WTC11 (cell line): ENCODE data around the gene PRDM15. TPM values are rescaled to one million over a fixed set of nuclear protein-coding genes. Genes with fewer than 3 reads are reported as not detected.

Experiments
- ATAC-seq: fragments of 200-7000 bp; cut with Tn5 transposase; 2 replicates; pipeline ENCODE4 v1.10.0; 2021; ENCODE audit warnings: mild to moderate bottlenecking, moderate library complexity
- CTCF ChIA-PET: fragments of 300-600 bp; sonication (Branson Sonifier 250); formaldehyde crosslinking; loops from one replicate; lab custom pipeline; 2021; ENCODE audit warnings: antibody characterized with exemption; lab: Charles Lee
- POLR2A ChIA-PET: fragments of 350-600 bp; sonication (Branson Sonifier 250); formaldehyde crosslinking; loops from one replicate; lab custom pipeline; 2021; ENCODE audit warnings: antibody characterized with exemption; lab: Charles Lee
- DNase-seq: peaks from one replicate; pipeline ENCODE4 v3.0.0; 2021; ENCODE audit warnings: low spot score
- H3K27ac Mint-ChIP-seq: 2 replicates; pipeline ENCODE4 v1.8.0; 2021; ENCODE audit warnings: mixed read lengths
- H3K27me3 Mint-ChIP-seq: 2 replicates; pipeline ENCODE4 v1.8.0; 2021; ENCODE audit warnings: low read depth, mild to moderate bottlenecking, moderate library complexity, mixed read lengths
- H3K36me3 Mint-ChIP-seq: 2 replicates; pipeline ENCODE4 v1.8.0; 2021; ENCODE audit warnings: mixed read lengths
- H3K4me1 Mint-ChIP-seq: 2 replicates; pipeline ENCODE4 v1.8.0; 2022; ENCODE audit warnings: mixed read lengths
- H3K4me3 Mint-ChIP-seq: 2 replicates; pipeline ENCODE4 v1.8.0; 2021; ENCODE audit warnings: mild to moderate bottlenecking, moderate library complexity, mixed read lengths
- H3K9me3 Mint-ChIP-seq: 2 replicates; pipeline ENCODE4 v1.8.0; 2021; ENCODE audit warnings: mixed read lengths
- AFF4 ChIP-seq: sonication (generic); formaldehyde crosslinking; IDR thresholded peaks from 2 replicates; pipeline ENCODE4 v1.8.1; 2023; ENCODE audit warnings: mild to moderate bottlenecking, missing genetic modification reagents, borderline replicate concordance
- ATF1 ChIP-seq: sonication (generic); formaldehyde crosslinking; IDR thresholded peaks from 2 replicates; pipeline ENCODE4 v1.8.1; 2023; ENCODE audit warnings: mild to moderate bottlenecking, moderate library complexity, missing genetic modification reagents
- EMX1 ChIP-seq: fragments of 250-450 bp; sonication (Bioruptor Pico); IDR thresholded peaks from 2 replicates; pipeline ENCODE4 v1.8.0; 2021; ENCODE audit warnings: mild to moderate bottlenecking
- ERG ChIP-seq: fragments of 250-450 bp; sonication (Bioruptor Pico); IDR thresholded peaks from 2 replicates; pipeline ENCODE4 v1.8.0; 2021; ENCODE audit warnings: mild to moderate bottlenecking
- ESRRA ChIP-seq: sonication (generic); formaldehyde crosslinking; IDR thresholded peaks from 2 replicates; pipeline ENCODE4 v1.8.1; 2022; ENCODE audit warnings: mild to moderate bottlenecking, missing genetic modification reagents, borderline replicate concordance
- FOXJ3 ChIP-seq: sonication (generic); formaldehyde crosslinking; IDR thresholded peaks from 2 replicates; pipeline ENCODE4 v1.9.0; 2021; ENCODE audit warnings: missing genetic modification reagents, mild to moderate bottlenecking, borderline replicate concordance
- FOXP1 ChIP-seq: sonication (generic); formaldehyde crosslinking; IDR thresholded peaks from 2 replicates; pipeline ENCODE4 v1.8.0; 2022; ENCODE audit warnings: missing genetic modification reagents, mild to moderate bottlenecking, moderate library complexity, borderline replicate concordance
- HMGXB4 ChIP-seq: sonication (generic); formaldehyde crosslinking; IDR thresholded peaks from 2 replicates; pipeline ENCODE4 v1.8.1; 2023; ENCODE audit warnings: mild to moderate bottlenecking, moderate library complexity, missing genetic modification reagents
- JUN ChIP-seq: sonication (generic); formaldehyde crosslinking; IDR thresholded peaks from 2 replicates; pipeline ENCODE4 v1.8.0; 2023; ENCODE audit warnings: mild to moderate bottlenecking, missing genetic modification reagents
- KAT7 ChIP-seq: sonication (generic); formaldehyde crosslinking; IDR thresholded peaks from 2 replicates; pipeline ENCODE4 v1.8.1; 2023; ENCODE audit warnings: missing genetic modification reagents, mild to moderate bottlenecking, borderline replicate concordance
- MXD4 ChIP-seq: fragments of 250-450 bp; sonication (Bioruptor Pico); IDR thresholded peaks from 2 replicates; pipeline ENCODE4 v1.8.0; 2021; ENCODE audit warnings: mild to moderate bottlenecking, moderate library complexity, borderline replicate concordance
- NFATC4 ChIP-seq: fragments of 250-450 bp; sonication (Bioruptor Pico); IDR thresholded peaks from 2 replicates; pipeline ENCODE4 v1.9.0; 2021; ENCODE audit warnings: mild to moderate bottlenecking
- NFYB ChIP-seq: sonication (generic); formaldehyde crosslinking; conservative IDR thresholded peaks from 2 replicates; pipeline ENCODE4 v1.8.0; 2022; ENCODE audit warnings: low read depth, missing genetic modification reagents
- PRRX2 ChIP-seq: fragments of 250-450 bp; sonication (Bioruptor Pico); IDR thresholded peaks from 2 replicates; pipeline ENCODE4 v1.8.0; 2021; ENCODE audit warnings: mild to moderate bottlenecking
- TCF7 ChIP-seq: sonication (generic); formaldehyde crosslinking; IDR thresholded peaks from 2 replicates; pipeline ENCODE4 v1.8.0; 2022; ENCODE audit warnings: mild to moderate bottlenecking, low read depth, missing genetic modification reagents, moderate library complexity
- TEAD4 ChIP-seq: sonication (generic); formaldehyde crosslinking; IDR thresholded peaks from 2 replicates; pipeline ENCODE4 v1.8.0; 2022; ENCODE audit warnings: mild to moderate bottlenecking, missing genetic modification reagents
- TP53 ChIP-seq: sonication (generic); formaldehyde crosslinking; IDR thresholded peaks from 2 replicates; pipeline ENCODE4 v1.8.1; 2023; ENCODE audit warnings: mild to moderate bottlenecking, missing genetic modification reagents
- ZNF232 ChIP-seq: sonication (generic); formaldehyde crosslinking; IDR thresholded peaks from 2 replicates; pipeline ENCODE4 v1.8.0; 2022; ENCODE audit warnings: mild to moderate bottlenecking, missing genetic modification reagents
- total RNA-seq: library from RNA; stranded (reverse); gene quantifications from 3 replicates; pipeline ENCODE4 v1.2.3, GENCODE V29; 2021
- TF ChIP-seq, protein P1 (sequence below): sonication (generic); formaldehyde crosslinking; conservative IDR thresholded peaks from 2 replicates; pipeline ENCODE4 v1.8.1; 2023; ENCODE audit warnings: mild to moderate bottlenecking, low read depth, missing genetic modification reagents, moderate library complexity

The PRDM15 gene
- total RNA-seq, 1 experiment from 2014 or later, result 12.9 TPM

- no peak for TF ChIP-seq EMX1 (CRISPR knock-in tag)
- TF ChIP-seq FOXP1 (CRISPR knock-in tag), result no peak
- no peak for TF ChIP-seq JUN
Measured at GRCh38 chr21:41914965-41915364, 35.8 kb upstream of the PRDM15 start (continued).

GRCh38 chr21:41914358-41914757 is 35.2 kb upstream of the PRDM15 start:
- no peak overlapping the region for H3K4me3 Mint-ChIP-seq
- ChIA-PET POLR2A (no interaction called here), CTCF (no interaction called here)
- TF ChIP-seq TEAD4 (CRISPR knock-in tag) (no peak), NFATC4 (no peak), ESRRA (CRISPR knock-in tag) (no peak), AFF4 (CRISPR knock-in tag) (no peak), MXD4 (CRISPR knock-in tag) (no peak), FOXJ3 (CRISPR knock-in tag) (no peak), ATF1 (CRISPR knock-in tag) (no peak), HMGXB4 (no peak)
- ATAC-seq (no peak), DNase-seq (no peak)
- H3K4me1 Mint-ChIP-seq, result no peaks in the 10 kb centered on the region
- H3K9me3 Mint-ChIP-seq, result no peaks in the 10 kb centered on the region
- H3K36me3 Mint-ChIP-seq, result peaks cover 8% of the 10 kb centered on the region
- no peaks in the 10 kb centered on the region for H3K27me3 Mint-ChIP-seq
- H3K27ac Mint-ChIP-seq, result no peak overlapping the region

DNA sequence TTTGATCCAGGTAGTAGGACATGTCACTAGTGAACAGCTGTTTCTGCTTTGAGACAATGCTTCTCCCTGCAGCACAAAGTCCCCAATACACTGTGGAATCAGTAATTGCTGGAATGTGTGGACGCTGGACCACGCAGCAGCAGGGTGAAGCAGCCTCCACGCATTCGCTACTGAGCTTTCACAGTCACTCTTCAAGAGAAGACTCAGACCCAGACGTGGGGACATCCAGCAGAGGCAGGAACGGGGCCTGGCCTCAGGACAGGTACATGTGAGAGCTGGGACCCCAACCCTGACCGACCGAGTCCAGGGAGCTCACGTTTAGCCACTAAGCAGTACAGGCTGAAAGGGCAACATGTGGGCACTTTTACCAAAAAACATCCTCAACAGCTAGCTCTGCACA is 34.1 kb upstream of the PRDM15 start:
- H3K27me3 Mint-ChIP-seq, result no peaks in the 10 kb centered on the region
- no peaks in the 10 kb centered on the region for H3K4me1 Mint-ChIP-seq
- H3K4me3 Mint-ChIP-seq, result no peak overlapping the region
- DNase-seq (no peak), ATAC-seq (no peak)
- peaks cover 10% of the 10 kb centered on the region for H3K36me3 Mint-ChIP-seq
- TF ChIP-seq PRRX2 (no peak), TP53 (CRISPR knock-in tag) (no peak), TCF7 (no peak), KAT7 (CRISPR knock-in tag) (no peak), ZNF232 (CRISPR knock-in tag) (no peak), ATF1 (CRISPR knock-in tag) (no peak), NFYB (CRISPR knock-in tag) (no peak), ERG (CRISPR knock-in tag) (no peak), FOXP1 (CRISPR knock-in tag) (no peak)
- TF ChIP-seq, protein P1, sequence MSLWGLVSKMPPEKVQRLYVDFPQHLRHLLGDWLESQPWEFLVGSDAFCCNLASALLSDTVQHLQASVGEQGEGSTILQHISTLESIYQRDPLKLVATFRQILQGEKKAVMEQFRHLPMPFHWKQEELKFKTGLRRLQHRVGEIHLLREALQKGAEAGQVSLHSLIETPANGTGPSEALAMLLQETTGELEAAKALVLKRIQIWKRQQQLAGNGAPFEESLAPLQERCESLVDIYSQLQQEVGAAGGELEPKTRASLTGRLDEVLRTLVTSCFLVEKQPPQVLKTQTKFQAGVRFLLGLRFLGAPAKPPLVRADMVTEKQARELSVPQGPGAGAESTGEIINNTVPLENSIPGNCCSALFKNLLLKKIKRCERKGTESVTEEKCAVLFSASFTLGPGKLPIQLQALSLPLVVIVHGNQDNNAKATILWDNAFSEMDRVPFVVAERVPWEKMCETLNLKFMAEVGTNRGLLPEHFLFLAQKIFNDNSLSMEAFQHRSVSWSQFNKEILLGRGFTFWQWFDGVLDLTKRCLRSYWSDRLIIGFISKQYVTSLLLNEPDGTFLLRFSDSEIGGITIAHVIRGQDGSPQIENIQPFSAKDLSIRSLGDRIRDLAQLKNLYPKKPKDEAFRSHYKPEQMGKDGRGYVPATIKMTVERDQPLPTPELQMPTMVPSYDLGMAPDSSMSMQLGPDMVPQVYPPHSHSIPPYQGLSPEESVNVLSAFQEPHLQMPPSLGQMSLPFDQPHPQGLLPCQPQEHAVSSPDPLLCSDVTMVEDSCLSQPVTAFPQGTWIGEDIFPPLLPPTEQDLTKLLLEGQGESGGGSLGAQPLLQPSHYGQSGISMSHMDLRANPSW, result no peak
- no peak overlapping the region for H3K27ac Mint-ChIP-seq
- ChIA-PET POLR2A (no interaction called here), CTCF (interaction anchor here (1.0 to 1.5 kb wide), 2 partner anchors 204 to 301 kb away, joined by 3 to 4 read pairs; no protein-coding TSS in a partner anchor)
- H3K9me3 Mint-ChIP-seq, result no peaks in the 10 kb centered on the region
